ENCODE data around the gene HYI. TPM values are rescaled to one million over a fixed set of nuclear protein-coding genes. Genes with fewer than 3 reads are reported as not detected.

HYI gene
- total RNA-seq, 6 experiments from 2014 or later, result 45.6 to 71.1 (median 61.7) TPM

GRCh38 chr1:43469932-43470331, 16.2 kb upstream of the HYI start:
- no peak for DNase-seq
- Mint-ChIP-seq H3K4me1 (ENCODE audit: low read depth) (peaks cover 55% of the 10 kb centered on the region), H3K36me3 (ENCODE audit: low read depth) (no peaks in the 10 kb centered on the region; the same call in 1 of the 2 replicates), H3K27ac (no peak overlapping the region), H3K9me3 (no peaks in the 10 kb centered on the region), H3K4me3 (no peak overlapping the region), H3K27me3 (ENCODE audit: insufficient read depth) (peaks cover 2% of the 10 kb centered on the region; the same call in 1 of the 2 replicates)
- no peak for TF ChIP-seq CTCF (IDR thresholded peaks at IDR 0.05)

- H3K4me3 Mint-ChIP-seq, result no peak overlapping the region
These were observed 14.7 kb upstream of the HYI start for GRCh38 chr1:43468414-43468813.

GRCh38 chr1:43466403-43466802, 12.7 kb upstream of the HYI start:
- no peak for TF ChIP-seq CTCF (IDR thresholded peaks at IDR 0.05)
- H3K9me3 Mint-ChIP-seq, result no peaks in the 10 kb centered on the region
- H3K27me3 Mint-ChIP-seq (ENCODE audit: insufficient read depth), result peaks cover 2% of the 10 kb centered on the region; the same call in 1 of the 2 replicates
- DNase-seq, result no peak
- H3K4me3 Mint-ChIP-seq, result no peak overlapping the region
- H3K36me3 Mint-ChIP-seq (ENCODE audit: low read depth), result peaks cover 2% of the 10 kb centered on the region; the same call in 1 of the 2 replicates
- H3K4me1 Mint-ChIP-seq (ENCODE audit: low read depth), result peaks cover 30% of the 10 kb centered on the region
- H3K27ac Mint-ChIP-seq, result no peak overlapping the region

More at GRCh38 chr1:43468414-43468813, 14.7 kb upstream of the HYI start:
- peaks cover 2% of the 10 kb centered on the region; the same call in 1 of the 2 replicates for H3K27me3 Mint-ChIP-seq (ENCODE audit: insufficient read depth)
- TF ChIP-seq CTCF (IDR thresholded peaks at IDR 0.05), result no peak
- no peaks in the 10 kb centered on the region; the same call in 1 of the 2 replicates for H3K36me3 Mint-ChIP-seq (ENCODE audit: low read depth)
- peaks cover 44% of the 10 kb centered on the region for H3K4me1 Mint-ChIP-seq (ENCODE audit: low read depth)
- no peak for DNase-seq
- no peaks in the 10 kb centered on the region for H3K9me3 Mint-ChIP-seq
- H3K27ac Mint-ChIP-seq, result no peak overlapping the region

- TF ChIP-seq CTCF (IDR thresholded peaks at IDR 0.05), result no peak
- Mint-ChIP-seq H3K27me3 (ENCODE audit: insufficient read depth) (peaks cover 2% of the 10 kb centered on the region; the same call in 1 of the 2 replicates), H3K27ac (no peak overlapping the region), H3K9me3 (no peaks in the 10 kb centered on the region), H3K36me3 (ENCODE audit: low read depth) (peaks cover 8% of the 10 kb centered on the region; the same call in 1 of the 2 replicates), H3K4me3 (no peak overlapping the region), H3K4me1 (ENCODE audit: low read depth) (peaks cover 26% of the 10 kb centered on the region)
- no peak for DNase-seq
These were observed 11.9 kb upstream of the HYI start for GRCh38 chr1:43465505-43466067.

- no peak overlapping the region for H3K27ac Mint-ChIP-seq
- no peak overlapping the region for H3K4me3 Mint-ChIP-seq
- DNase-seq, result no peak
- H3K9me3 Mint-ChIP-seq, result no peaks in the 10 kb centered on the region
- TF ChIP-seq CTCF (IDR thresholded peaks at IDR 0.05), result no peak
- peaks cover 8% of the 10 kb centered on the region; the same call in 1 of the 2 replicates for H3K36me3 Mint-ChIP-seq (ENCODE audit: low read depth)
- peaks cover 26% of the 10 kb centered on the region for H3K4me1 Mint-ChIP-seq (ENCODE audit: low read depth)
- H3K27me3 Mint-ChIP-seq (ENCODE audit: insufficient read depth), result peaks cover 2% of the 10 kb centered on the region; the same call in 1 of the 2 replicates
These were observed 11.2 kb upstream of the HYI start for GRCh38 chr1:43464681-43465504.

Measured in HFFc6 (cell line).